HG03460 (cell line): Measurements from ENCODE around the gene ME2.
"Not testable (repeated sequence)": the region's sequence is repeated elsewhere in the genome, so short reads cannot be mapped to it uniquely, and the experiment has no call there.

Experiments used
- ATAC-seq: cut with Tn5 transposase; IDR thresholded peaks from one replicate; pipeline ENCODE4 v1.9.1; 2021; ENCODE audit not compliant: unreplicated experiment

ME2 gene

DNA sequence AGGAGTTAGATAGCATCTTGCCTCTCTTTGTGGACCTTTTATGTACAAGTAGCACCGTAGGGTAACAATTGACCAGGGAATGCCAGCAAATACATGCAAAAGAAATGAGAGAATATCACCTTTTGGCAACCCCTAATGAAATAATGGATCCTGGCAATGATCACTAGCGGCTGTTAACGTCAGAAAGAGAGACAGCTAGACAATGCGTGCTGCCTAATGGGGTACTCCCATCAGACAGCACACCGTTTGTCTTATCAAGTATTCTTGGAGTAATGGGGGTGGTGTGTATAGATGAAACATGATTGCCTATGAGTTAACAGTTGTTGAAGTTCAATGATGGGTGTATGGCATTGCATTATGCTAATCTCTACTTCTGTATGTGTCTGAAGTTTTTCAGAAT, 90.5 kb downstream of the ME2 start:
- ATAC-seq: no peak

DNA sequence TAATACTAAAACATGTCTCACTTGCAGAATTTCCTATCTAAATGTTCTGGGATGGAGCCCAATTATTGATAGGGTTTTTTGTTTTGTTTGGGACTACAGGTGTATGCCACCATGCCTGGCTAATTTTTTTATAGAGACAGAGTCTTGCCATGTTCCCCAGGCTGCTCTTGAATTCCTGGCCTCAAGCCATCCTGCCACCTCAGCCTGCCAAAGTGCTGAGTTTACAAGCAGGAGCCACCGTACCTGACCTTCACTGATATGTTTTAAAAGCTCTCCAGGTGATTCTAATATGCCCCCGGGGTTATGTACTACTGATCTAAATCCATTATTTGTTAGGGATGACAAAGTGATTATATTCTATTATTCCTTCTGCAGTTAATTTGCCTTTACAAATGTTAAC, 91.1 kb downstream of the ME2 start:
- ATAC-seq: no peak

GRCh38 chr18:50972404-50972803, 93.5 kb downstream of the ME2 start:
- not testable (repeated sequence) for ATAC-seq

- no peak for ATAC-seq
Observed at GRCh38 chr18:50973367-50974126, 94.6 kb downstream of the ME2 start.

DNA sequence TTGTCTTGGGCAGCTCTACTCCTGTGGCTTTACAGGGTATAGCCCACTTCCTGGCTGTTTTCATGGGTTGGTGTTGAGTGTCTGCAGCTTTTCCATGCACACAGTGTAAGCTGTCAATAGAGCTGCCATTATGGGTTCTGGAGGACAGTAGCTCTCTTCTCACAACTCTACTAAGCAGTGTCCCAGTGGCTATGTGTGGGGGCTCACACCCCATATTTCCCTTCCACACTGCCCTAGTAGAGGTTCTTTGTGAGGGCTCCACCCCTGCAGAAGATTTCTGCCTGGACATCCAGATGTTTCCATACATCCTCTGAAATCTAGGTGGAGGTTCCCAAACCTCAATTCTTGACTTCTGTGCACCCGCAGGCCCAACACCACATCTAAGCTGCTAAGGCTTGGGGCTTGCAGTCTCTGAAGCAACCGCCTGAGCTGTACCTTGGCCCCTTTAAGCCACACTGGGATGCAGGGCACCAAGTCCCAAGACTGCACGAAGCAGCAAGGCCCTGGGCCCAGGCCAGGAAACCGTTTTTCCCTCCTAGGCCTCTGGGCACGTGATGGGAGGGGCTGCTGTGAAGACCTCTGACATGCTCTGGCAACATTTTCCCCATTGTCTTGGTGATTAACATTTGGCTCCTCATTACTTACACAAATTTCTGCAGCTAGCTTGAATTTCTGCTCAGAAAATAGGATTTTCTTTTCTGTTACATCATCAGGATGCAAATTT, 98.3 kb downstream of the ME2 start:
- no peak for ATAC-seq

DNA sequence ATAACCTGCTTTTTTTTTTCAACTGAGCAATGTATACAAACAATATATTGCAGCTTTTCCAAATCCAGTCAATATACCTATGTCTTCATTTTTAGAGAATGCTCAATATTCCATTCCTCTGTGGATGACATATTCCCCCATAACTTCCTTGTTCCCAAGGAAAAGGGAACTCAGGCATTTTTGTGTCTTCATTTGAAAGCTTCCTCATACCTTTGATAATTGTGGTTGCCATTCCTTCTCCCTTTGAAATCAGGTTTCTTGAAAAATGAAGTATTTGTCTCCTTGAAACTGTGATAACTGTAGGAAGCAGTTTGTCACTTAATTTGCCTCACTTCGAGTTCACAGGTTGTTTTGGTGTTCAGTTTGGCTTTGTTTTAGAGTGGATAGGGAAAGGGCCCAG, 102.5 kb downstream of the ME2 start:
- ATAC-seq: no peak

GRCh38 chr18:50982086-50982801, 103.3 kb downstream of the ME2 start:
- no peak for ATAC-seq

DNA sequence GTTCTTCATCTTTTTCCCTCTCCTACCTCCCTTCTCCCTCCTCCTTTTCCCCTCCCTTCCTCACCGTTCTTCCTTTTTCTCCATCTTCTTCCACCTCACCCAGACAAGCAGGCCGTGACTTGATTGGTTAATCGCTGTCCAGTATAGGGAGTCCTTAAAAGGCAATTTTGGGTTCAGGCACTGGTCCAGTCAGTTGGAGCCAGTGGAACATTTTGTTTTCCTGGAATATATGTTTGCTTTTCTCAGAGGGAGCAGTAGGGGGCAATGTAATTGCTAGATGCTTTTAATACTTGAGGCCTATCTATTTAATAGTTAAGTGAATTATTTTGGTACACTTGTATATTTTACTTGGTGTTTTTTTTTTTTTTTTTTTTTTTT, 103.9 kb downstream of the ME2 start:
- no peak for ATAC-seq

DNA sequence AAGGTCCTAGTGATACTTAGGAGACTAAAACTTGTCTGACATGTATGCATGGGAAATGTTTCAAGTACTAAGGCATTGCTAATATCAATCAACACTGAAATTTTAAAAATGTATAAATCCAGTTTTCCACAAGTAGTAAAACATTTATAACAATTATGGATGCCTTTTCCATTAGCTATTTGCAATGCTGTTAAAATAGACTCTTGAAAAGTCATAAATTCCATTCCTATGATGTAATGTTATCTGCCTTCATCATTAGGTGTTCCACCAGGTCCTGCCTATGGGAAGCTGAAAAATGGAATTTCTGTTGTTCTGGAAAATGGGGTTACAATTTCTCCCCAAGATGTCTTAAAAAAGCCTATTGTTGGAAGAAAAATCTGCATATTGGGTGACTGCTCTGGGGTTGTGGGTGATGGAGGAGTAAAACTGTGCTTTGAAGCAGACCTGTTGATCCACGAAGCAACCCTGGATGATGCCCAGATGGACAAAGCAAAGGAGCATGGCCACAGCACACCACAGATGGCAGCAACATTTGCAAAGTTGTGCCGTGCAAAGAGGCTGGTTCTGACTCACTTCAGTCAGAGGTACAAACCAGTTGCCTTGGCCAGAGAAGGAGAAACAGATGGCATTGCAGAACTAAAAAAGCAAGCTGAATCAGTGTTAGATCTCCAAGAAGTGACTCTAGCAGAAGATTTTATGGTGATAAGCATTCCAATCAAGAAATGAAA, 107.6 kb downstream of the ME2 start:
- ATAC-seq: no peak

DNA sequence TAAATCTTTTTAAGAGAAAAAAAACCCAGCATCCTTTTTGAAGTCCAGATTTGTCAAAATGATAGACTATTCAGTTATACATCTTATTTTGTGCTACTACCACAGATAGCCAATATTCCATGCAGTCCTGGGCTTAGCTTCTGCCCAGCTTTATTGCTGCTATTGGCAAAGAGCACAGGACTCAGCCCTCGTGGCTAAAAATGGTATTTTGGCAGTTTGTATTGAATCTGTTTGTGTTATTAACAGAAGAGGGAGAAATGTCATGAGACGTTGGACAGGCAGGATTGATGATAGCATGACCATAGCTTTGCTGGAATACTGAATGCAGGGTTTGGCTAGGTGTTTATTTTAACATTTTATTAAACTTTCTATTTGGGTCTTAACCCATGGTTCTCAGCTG, 108.3 kb downstream of the ME2 start:
- ATAC-seq: no peak

DNA sequence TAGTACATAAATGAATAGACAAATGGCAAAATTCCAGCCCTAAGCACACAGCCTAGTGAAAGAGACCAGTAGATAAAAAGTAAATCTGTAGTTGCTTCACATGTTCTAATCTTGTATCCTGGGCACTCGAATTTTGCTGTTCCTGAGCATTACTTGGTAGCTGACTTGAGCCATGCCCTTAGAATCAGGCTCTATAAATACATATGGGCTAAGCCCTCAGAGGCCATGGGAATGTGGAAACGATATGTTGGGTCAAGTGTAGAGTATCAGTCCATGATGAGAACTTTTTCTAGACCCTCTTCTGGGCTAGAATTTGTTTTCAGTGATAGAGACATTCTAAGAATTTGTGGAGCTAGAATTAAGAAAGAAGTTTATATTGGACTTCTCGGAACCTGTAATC, 110.8 kb downstream of the ME2 start:
- ATAC-seq: no peak

- no peak for ATAC-seq
Observed at GRCh38 chr18:50992351-50992762, 113.4 kb downstream of the ME2 start.

DNA sequence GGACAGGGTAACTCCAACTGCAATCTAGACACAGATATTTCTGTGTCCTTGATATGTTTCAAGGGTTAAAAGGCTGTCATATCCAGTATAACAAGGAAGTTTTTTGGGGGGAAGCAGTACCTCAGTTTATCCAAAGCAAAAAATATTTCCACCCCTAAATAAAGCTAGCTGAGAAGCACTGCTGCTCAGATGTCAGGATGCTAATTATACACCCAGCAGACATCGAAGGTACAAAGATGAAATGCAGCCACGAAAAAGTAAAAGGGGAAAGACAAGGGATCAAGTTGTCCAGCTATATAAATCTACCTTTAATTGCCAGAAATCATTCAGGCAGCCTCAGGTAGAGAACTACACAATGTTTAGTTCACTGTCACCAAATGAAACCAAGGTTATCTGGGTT, 115.1 kb downstream of the ME2 start:
- ATAC-seq: no peak

GRCh38 chr18:51003174-51003573, 124.3 kb downstream of the ME2 start:
- not testable (repeated sequence) for ATAC-seq
